Endothelial cell of umbilical vein (primary cell): ENCODE results near the gene NAA60.

Source experiments
- CTCF ChIP-seq, 2 donors: IDR thresholded peaks; 1 replicate in 1 of 2; 2 replicates in 1 of 2; pipeline ENCODE4 v1.5.1; 2011; ENCODE audit warnings: low read length in 2 of 2, mild to moderate bottlenecking in 2 of 2, moderate library complexity in 2 of 2, control low read depth in 1 of 2, inconsistent platforms in 1 of 2, low read depth in 1 of 2; ENCODE audit not compliant: insufficient read depth in 1 of 2; ENCODE audit errors: extremely low read depth in 1 of 2
- EZH2 ChIP-seq: IDR thresholded peaks from 2 replicates; pipeline ENCODE4 v1.6.1; 2012; ENCODE audit warnings: borderline replicate concordance, low read depth, mild to moderate bottlenecking, moderate library complexity, low read length, inconsistent platforms; ENCODE audit not compliant: severe bottlenecking
- FOS ChIP-seq: IDR thresholded peaks from 2 replicates; pipeline ENCODE4 v1.6.1; 2011; ENCODE audit warnings: mild to moderate bottlenecking, low read length, moderate library complexity, borderline replicate concordance; ENCODE audit not compliant: insufficient read depth
- JUN ChIP-seq: IDR thresholded peaks from 2 replicates; pipeline ENCODE4 v1.6.1; 2011; ENCODE audit warnings: borderline replicate concordance, low read depth; ENCODE audit not compliant: insufficient read length, insufficient read depth
- MAX ChIP-seq: IDR thresholded peaks from 2 replicates; pipeline ENCODE4 v1.6.1; 2011; ENCODE audit not compliant: insufficient read depth, insufficient read length
- MYC ChIP-seq: IDR thresholded peaks from one replicate; pipeline ENCODE4 v1.6.1; 2011; ENCODE audit warnings: mild to moderate bottlenecking, low read depth, low read length
- POLR2A ChIP-seq: IDR thresholded peaks from 2 replicates; pipeline ENCODE4 v1.6.1; 2012; ENCODE audit warnings: low read depth, mild to moderate bottlenecking, control low read depth, low read length
- POLR2AphosphoS5 ChIP-seq: IDR thresholded peaks from 2 replicates; pipeline ENCODE4 v1.6.1; 2012; ENCODE audit warnings: low read depth, mild to moderate bottlenecking, control low read depth, low read length, moderate library complexity; ENCODE audit not compliant: insufficient read depth

GRCh38 chr16:3457434-3458252, 14.2 kb downstream of the NAA60 start:
- peak; percentile 77 for TF ChIP-seq POLR2A
- TF ChIP-seq CTCF (IDR thresholded peaks at IDR 0.05; ENCODE audit: extremely low read depth in 1 of 2, insufficient read depth in 1 of 2, low read depth in 1 of 2, low read length in 2 of 2), result peak; percentile 38 to 64
- peak; percentile 86 for TF ChIP-seq POLR2AphosphoS5
- no peak for TF ChIP-seq MYC
- TF ChIP-seq EZH2, result no peak
- peak; percentile 57 for TF ChIP-seq MAX
- no peak for TF ChIP-seq FOS
- no peak for TF ChIP-seq JUN
